Stimulated activated CD4-positive, alpha-beta T cell treated with anti-CD3 and anti-CD28 coated beads, Interleukin-1b, Interleukin-23, amount 100 ng/mL, for 48 hours (primary cell): ENCODE measurements around the gene TTC7B.

Experiments used
- DNase-seq: peaks from one replicate; pipeline ENCODE4 v3.0.0-alpha.2; 2020

Gene TTC7B

GRCh38 chr14:90699016-90699415, 117.2 kb downstream of the TTC7B start:
- DNase-seq, result no peak

DNA sequence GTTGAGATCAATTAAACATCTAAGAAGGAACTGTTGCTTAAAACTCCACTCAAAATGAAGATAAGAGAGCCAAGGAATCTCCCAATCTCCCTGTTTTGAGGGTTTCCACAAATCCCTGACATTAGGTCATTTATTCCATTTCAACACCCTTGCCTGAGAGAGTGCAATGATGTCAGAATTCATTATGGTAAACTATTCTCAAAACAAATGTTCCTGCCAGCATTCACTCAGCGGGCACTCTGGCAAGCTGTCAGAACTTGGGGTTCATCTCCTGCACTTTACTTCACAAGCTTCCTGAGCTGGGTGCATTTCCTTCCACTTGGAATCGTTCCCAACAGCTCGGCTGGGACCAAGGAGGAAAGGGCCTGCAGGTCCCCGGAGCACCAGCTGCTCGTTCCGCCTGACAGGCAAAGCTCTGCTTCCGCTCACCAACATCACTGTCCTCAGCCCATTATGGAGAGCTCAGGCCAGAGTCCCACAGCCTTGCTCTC, 117.8 kb downstream of the TTC7B start:
- DNase-seq, result no peak

DNA sequence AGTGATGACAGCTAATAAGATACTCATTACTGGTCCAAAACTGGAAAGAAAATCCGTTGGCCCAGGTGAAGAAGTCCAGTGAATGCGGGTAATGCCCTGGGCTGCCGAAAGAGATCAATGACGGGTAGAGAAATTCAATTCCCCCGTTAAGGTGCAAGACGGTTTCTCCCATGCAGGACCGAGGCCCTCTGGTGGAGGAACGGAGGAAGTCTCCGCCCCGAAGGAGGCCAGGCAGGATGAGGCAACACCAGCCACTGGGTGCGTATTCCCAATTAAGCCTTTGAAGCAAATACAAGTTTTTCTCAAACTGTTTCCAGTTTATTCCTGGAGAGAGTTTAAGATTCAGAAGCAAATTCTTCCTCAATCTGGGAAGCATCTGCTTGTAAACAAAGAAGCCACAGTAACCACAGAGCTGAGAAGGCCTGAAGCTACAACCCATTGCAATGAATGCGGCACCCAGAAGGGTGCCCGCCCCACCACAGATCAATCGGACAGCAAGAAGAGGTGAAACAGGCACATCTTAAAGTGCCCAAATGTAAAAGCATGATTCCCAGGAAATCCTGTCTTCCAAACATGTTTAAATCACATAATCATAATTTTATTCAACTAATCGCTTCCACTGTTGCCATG, 118.5 kb downstream of the TTC7B start:
- DNase-seq, result peak; percentile 77

DNA sequence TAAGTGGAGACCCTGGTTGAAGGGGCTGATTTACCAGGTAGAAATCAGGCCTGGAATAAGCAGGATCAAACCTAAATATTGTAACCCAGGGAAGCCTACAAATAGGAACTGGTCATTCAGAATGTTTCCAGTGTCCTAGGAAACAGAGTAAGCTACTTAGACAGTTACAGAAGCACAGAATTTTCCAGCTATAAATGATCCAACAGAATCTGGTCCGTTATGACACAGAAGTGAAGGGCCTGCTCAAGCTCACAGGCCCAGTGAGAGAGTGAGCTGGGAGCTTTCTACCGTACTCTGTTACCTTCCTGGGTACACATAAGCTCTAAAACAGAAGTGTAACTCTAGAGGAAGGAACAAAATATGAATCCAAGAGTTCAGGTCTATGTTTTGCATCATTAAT, 119.1 kb downstream of the TTC7B start:
- DNase-seq, result no peak

DNA sequence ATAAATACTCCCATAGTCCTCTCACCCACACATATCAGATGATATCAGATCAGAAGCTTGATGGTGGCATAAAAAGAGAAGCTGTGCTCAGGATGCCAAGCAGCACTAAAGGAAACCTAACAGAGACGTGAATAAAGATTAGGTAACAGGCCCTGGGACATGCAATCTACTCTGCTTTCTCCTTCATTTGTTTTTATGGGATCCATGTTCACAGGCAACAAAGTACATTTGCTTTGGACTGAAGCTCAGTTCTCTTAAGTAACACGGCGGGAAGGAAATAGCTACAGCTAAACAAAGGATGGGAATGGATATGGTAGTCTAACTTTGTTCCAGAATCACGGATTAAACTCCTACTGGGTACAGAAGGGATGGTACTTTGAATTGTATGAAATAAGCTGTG, 119.5 kb downstream of the TTC7B start:
- DNase-seq, result no peak

DNA sequence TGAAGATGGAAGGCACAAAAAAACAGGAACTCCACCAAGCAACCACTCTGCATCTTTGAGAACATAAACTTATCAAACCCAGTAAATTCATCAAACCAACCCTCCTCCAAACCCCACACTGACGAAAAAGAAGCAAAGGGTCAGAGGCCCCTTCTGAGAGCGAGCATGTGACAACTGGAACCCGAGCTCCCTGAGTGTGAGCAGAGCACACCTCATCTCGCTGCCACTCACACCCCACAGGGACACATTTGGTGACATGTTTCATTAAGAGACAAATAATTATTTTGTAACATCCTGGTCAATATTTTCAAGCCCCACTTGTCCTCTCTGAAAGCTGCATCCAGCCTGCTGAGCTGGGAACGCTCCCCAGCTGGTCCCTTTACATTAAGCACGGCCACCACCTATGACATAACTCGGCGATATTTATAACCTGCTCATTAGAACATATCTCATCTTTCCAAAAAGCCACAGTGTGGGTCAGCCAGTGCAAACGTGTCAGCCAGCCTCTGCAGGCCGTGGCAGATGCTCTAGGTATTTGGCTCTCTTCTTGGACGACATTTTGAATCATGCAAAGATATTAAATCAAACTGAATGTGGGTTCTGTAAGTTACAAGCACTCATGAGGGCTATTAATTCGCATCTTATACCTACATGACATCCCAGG, 120.1 kb downstream of the TTC7B start:
- no peak for DNase-seq

DNA sequence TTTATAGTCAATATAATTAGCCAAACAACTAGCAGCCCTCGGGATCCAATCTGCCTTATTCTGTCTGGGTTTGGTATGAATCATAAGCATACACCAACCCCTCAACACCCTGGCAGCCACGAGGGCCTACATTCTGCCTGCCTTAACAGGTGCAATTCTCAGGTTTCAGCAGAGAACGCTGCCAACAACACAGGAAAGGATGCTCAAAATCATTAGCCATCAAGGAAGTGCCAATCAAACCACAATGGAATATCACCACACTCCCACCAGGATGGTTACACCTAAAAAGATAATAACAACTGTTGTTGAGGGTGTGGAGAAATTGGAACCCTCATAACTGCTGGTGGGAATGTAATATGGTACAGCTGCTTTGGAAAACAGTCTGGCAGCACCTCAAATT, 122.8 kb downstream of the TTC7B start:
- DNase-seq, result no peak

- DNase-seq, result no peak
These were observed 123.4 kb downstream of the TTC7B start for GRCh38 chr14:90692826-90693225.

DNA sequence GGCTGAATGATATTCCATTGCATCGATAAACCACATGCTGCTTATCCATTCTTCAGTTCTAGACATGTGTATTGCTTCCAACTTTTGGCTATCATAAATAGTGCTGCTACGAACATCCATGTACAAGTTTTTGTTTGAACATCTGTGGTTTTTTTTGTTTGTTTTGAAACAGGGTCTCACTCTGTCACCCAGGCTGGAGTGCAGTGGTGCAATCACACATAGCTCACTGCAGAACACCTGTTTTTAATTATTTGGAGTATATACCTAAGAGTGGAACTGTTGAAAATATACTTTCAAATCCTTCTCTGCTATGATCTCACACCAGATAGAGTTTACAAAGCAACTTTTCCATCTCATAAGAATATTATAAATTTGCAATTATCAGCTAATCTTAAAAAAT, 124.2 kb downstream of the TTC7B start:
- DNase-seq, result no peak

GRCh38 chr14:90691627-90692026, 124.6 kb downstream of the TTC7B start:
- DNase-seq, result no peak

DNA sequence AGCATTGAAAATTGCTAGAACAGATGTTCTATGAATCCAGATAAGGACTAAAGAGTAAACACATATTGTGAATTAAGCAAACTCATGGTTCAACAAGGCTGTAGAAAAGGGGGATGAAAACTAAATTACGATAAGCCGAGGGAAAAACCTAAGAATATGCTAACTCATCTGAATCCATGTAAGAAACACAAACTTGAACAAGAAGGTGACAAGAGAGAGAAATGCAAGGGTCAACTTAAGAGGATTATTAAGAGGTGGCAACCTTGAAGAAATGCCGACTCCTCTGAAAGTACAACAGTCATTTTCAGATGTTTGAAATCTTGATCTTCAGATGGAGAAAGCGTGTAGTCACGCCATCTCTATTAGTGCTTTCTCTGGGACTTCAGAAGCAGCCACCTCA, 128.6 kb downstream of the TTC7B start:
- DNase-seq, result no peak

DNA sequence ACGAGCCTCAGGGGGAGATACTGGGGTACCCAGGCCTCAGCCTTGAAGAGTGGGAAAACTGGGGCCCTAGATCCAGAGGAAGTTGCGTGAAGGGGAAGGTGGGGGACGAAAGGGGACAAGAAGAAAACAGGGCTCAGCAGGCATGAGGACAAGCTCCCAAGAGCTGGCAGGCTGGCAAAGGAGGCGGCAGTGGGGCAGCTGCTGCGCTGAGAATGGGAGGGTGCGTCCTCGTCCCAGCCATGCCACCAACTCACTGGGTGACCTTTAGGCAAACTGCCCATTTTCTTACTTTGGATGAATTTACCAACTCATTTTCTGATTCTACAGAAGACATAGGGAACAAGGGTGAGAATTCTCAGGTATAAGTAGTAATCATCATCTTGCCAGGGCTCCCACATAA, 133.6 kb downstream of the TTC7B start:
- no peak for DNase-seq

- no peak for DNase-seq
These were observed 134.3 kb downstream of the TTC7B start for GRCh38 chr14:90681929-90682328.

- DNase-seq, result no peak
These were observed 137.3 kb downstream of the TTC7B start for GRCh38 chr14:90678846-90679362.

DNA sequence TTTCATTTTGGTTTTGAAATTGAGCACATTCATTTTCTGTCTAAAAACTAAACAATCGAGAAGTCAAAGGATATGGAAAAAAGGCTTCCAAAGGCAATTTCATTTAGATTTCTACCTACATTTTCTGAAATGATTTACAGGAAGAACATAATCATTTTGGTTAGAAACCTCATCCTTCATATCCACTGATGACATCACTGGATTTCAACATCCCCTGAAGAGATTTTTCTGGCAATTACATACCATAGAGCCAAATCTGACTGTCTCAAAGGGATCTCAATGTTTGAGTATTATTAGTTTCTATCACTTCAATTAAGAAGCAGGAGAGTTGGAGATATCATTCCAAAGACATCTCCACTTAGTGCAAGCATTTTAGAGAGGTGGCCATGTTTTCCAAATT, 137.8 kb downstream of the TTC7B start:
- DNase-seq, result no peak

- DNase-seq, result no peak
These were observed 138.7 kb downstream of the TTC7B start for GRCh38 chr14:90677484-90678050.

- DNase-seq, result no peak
These were observed 139.3 kb downstream of the TTC7B start for GRCh38 chr14:90676912-90677311.

DNA sequence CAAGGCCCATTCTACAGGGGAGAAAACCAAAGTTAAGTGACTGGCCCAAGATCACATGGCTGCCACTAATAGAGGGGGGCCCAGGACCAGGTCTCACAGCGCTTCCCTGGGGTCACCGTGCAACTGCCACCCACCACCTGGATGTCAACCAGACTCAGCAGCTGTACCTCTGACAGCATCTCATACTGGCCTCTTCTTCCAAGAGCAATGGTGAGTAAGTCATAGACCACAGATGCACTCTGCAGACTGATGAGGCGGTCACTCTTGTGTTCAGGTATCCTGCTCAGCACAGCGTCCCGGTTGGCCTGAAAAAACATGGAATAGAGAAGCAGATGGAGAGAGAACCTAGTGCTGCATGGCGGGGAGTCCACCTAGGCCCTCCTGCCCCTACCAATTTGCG, 139.9 kb downstream of the TTC7B start:
- no peak for DNase-seq

DNA sequence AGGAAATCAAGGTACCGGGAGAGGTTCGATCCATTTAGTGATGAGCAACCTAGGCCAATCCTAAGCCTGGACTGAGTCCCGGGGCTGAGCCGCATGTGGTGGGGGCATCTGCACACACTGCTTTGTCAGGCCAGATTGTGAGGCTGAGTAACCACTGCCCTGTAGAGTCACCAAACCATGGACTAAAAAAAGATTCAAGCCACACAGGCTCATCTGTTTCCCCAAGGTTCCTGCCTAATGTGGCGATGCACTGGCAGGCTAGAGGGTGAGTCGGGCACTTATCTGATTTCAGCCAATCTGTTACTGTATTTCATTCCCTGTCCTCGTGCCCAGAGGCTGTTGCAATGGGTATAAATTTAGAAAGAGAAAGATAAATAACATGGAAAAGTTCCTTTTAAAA, 140.8 kb downstream of the TTC7B start:
- no peak for DNase-seq

GRCh38 chr14:90674716-90675115, 141.5 kb downstream of the TTC7B start:
- DNase-seq, result no peak

- no peak for DNase-seq
These were observed 142.1 kb downstream of the TTC7B start for GRCh38 chr14:90674043-90674670.

DNA sequence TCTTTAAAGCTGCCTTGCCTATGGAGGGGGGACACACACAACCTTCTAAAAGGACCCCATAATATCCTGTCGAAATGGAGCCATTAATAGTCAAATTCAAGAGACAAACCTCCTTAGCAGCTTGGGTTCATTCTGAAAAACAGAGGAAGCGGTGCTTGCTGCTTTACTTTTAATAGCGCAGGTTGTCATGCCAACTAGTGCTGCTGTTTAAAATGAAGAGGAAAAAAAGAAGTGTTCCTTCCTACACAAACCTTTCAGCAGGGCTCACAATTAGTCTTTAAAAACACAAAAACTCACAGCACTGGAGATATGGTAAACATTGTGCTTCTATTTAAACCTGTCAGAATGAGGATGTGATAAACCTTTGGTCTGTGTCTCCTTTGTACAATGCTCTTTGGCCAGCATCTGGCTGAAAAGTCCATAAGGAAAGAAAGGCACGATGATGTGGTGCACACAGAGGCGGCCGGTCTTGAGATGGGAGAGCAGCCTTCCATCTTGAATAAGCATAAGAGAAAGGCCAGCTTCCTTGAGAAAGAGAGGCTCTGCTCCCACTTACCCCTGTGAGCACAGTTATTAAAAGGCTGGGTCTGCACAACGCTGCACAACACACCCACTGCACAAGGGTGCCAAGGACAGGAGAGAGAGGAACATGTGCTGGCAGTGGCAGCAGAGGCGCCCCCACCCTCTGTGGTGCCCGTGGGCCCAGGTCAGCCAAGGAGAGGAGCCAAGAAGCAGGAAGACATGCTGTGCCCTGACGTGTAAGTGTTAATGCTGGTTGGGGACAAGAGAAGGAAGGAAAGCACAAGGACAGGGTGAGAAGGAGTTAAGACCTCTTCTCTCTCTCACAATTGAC, 144.6 kb downstream of the TTC7B start:
- no peak for DNase-seq

DNA sequence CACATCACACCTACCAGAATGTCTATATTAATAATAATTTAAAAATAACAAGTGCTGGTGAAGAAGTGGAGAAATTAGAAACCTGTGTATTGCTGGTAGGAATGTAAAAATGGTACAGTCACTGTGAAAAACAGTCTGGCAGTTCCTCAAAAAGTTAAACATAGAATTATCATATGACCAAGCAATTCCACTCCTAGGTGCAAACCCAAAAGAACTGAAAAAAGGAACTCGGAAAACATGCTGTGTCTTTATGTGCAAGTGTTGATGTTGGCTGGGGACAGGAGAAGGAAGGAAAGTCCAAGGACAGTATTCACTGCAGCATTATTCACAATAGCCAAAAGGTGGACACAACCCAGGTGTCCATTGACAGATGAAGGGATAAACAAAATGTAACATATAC, 146.5 kb downstream of the TTC7B start:
- no peak for DNase-seq
